Measurements from ENCODE around the gene SEMA4C.

DNA sequence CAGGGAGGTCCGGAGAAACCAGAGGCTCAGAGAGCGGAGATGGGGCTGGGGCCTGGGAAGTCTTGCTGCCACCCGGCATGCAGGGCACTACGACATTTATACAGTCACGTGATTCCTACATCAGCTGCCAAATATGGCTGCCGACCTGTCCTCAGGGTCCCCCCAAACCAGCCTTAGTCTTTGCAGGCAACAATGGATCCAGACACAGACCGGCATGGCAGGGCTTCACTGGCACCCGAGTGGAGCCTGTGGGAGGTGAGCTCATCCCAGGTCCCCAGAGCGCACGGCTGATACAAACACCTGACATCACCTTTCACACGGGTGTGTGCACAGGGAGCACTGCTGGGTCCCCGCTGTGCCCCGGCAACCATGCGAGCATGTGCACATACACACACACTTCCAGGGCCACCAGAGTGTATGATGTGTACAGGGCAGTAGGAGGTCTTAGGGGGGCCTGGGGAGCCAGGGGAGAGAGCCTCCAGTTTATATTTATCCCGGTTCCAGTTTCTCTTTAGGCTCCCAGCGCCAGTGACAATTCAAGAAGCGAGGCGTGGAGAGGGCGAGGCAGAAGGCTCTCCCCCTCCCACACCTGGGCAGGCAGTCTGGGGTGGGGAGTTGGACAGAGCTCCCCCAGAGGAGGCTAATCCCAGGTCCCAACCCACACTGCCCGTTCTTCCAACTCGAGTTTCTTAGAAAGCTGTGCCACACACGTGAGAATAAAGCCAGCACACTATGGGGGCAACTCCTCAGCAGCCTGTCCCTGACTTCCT lies 2.7 kb downstream of the SEMA4C start:
- TF ChIP-seq, protein P1, sequence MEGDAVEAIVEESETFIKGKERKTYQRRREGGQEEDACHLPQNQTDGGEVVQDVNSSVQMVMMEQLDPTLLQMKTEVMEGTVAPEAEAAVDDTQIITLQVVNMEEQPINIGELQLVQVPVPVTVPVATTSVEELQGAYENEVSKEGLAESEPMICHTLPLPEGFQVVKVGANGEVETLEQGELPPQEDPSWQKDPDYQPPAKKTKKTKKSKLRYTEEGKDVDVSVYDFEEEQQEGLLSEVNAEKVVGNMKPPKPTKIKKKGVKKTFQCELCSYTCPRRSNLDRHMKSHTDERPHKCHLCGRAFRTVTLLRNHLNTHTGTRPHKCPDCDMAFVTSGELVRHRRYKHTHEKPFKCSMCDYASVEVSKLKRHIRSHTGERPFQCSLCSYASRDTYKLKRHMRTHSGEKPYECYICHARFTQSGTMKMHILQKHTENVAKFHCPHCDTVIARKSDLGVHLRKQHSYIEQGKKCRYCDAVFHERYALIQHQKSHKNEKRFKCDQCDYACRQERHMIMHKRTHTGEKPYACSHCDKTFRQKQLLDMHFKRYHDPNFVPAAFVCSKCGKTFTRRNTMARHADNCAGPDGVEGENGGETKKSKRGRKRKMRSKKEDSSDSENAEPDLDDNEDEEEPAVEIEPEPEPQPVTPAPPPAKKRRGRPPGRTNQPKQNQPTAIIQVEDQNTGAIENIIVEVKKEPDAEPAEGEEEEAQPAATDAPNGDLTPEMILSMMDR (IDR thresholded peaks at IDR 0.05), result no peak
- TF ChIP-seq POLR2AphosphoS5 (IDR thresholded peaks at IDR 0.05) (no peak), POLR2A (IDR thresholded peaks at IDR 0.05) (no peak), EP300 (IDR thresholded peaks at IDR 0.05; ENCODE audit: low read depth) (no peak)

Data from transverse colon (tissue), 4 donors.